ENCODE data around the gene CDCA7L.

GRCh38 chr7:21947946-21948345, 2.2 kb upstream of the CDCA7L start:
- no peak for TF ChIP-seq CTCF (IDR thresholded peaks at IDR 0.05)
- TF ChIP-seq POLR2A (IDR thresholded peaks at IDR 0.05) = no peak

Data from testis (tissue), 2 donors.